Activated CD4-positive, alpha-beta T cell treated with anti-CD3 and anti-CD28 coated beads, Interleukin-2, amount 10 ng/mL, durations not matched to agents 7 days and 5 days (primary cell): ENCODE measurements around the gene EVI5. TPM values are rescaled to one million over a fixed set of nuclear protein-coding genes. Genes with fewer than 3 reads are reported as not detected.
A peak's percentile ranks its signal among the peaks of the same experiment; 100 is the strongest.
"Not testable (repeated sequence)": the region's sequence is repeated elsewhere in the genome, so short reads cannot be mapped to it uniquely, and the experiment has no call there.

Experiments used
- CTCF ChIA-PET: fragments of 350-600 bp; sonication (Branson Sonifier 250); formaldehyde crosslinking; loops from one replicate; lab custom pipeline; 2021; ENCODE audit warnings: antibody characterized with exemption; lab: Charles Lee
- POLR2A ChIA-PET: fragments of 350-600 bp; sonication (Branson Sonifier 250); formaldehyde crosslinking; loops from one replicate; lab custom pipeline; 2021; ENCODE audit warnings: antibody characterized with exemption; lab: Charles Lee
- DNase-seq: peaks from one replicate; pipeline ENCODE4 v3.0.0-alpha.2; 2020
- H3K27ac Mint-ChIP-seq: one replicate; pipeline ENCODE4 v1.8.0; 2021; ENCODE audit warnings: mild to moderate bottlenecking, moderate library complexity, mixed read lengths
- H3K27me3 Mint-ChIP-seq: one replicate; pipeline ENCODE4 v1.8.0; 2021; ENCODE audit warnings: mixed read lengths
- H3K36me3 Mint-ChIP-seq: one replicate; pipeline ENCODE4 v1.8.0; 2021; ENCODE audit warnings: low read depth, mixed read lengths
- H3K4me1 Mint-ChIP-seq: one replicate; pipeline ENCODE4 v1.8.0; 2021; ENCODE audit warnings: mixed read lengths
- H3K4me3 Mint-ChIP-seq: one replicate; pipeline ENCODE4 v1.8.0; 2021; ENCODE audit warnings: mild to moderate bottlenecking, moderate library complexity, mixed read lengths
- H3K9me3 Mint-ChIP-seq: one replicate; pipeline ENCODE4 v1.8.0; 2021; ENCODE audit warnings: mixed read lengths
- total RNA-seq, 2 experiments: library from RNA; stranded (reverse); gene quantifications; one replicate each; pipeline ENCODE4 v1.2.3, GENCODE V29; 2021

EVI5 gene
- total RNA-seq, 2 experiments from 2014 or later = 0.35 to 0.52 TPM

- no peaks in the 10 kb centered on the region for H3K36me3 Mint-ChIP-seq
These were observed 29.1 kb downstream of the EVI5 start for GRCh38 chr1:92755541-92756461.

GRCh38 chr1:92754719-92755050 is 30.2 kb downstream of the EVI5 start:
- Mint-ChIP-seq H3K4me3 (no peak overlapping the region), H3K27ac (no peak overlapping the region), H3K9me3 (no peaks in the 10 kb centered on the region), H3K4me1 (no peaks in the 10 kb centered on the region), H3K27me3 (peaks cover 5% of the 10 kb centered on the region), H3K36me3 (no peaks in the 10 kb centered on the region)
- CTCF ChIA-PET = no interaction called here
- POLR2A ChIA-PET = no interaction called here
- DNase-seq = no peak

More at GRCh38 chr1:92755541-92756461, 29.1 kb downstream of the EVI5 start:
- POLR2A ChIA-PET = no interaction called here
- Mint-ChIP-seq H3K27me3 (peaks cover 6% of the 10 kb centered on the region), H3K4me1 (no peaks in the 10 kb centered on the region), H3K27ac (no peak overlapping the region), H3K9me3 (no peaks in the 10 kb centered on the region), H3K4me3 (no peak overlapping the region)
- DNase-seq = no peak
- CTCF ChIA-PET = no interaction called here

GRCh38 chr1:92754000-92754718 is 30.7 kb downstream of the EVI5 start:
- Mint-ChIP-seq H3K27me3 (peaks cover 5% of the 10 kb centered on the region), H3K4me1 (no peaks in the 10 kb centered on the region), H3K36me3 (no peaks in the 10 kb centered on the region), H3K9me3 (no peaks in the 10 kb centered on the region), H3K27ac (no peak overlapping the region), H3K4me3 (no peak overlapping the region)
- POLR2A ChIA-PET = no interaction called here
- CTCF ChIA-PET = interaction anchor here (0.6 kb wide), 1 partner anchor 637 kb away, joined by 3 read pairs; no protein-coding TSS in a partner anchor
- DNase-seq = no peak

- no peak overlapping the region for H3K4me3 Mint-ChIP-seq
- no peaks in the 10 kb centered on the region for H3K36me3 Mint-ChIP-seq
- CTCF ChIA-PET = interaction anchor here (0.6 to 0.8 kb wide), 2 partner anchors 80 to 788 kb away, joined by 3 read pairs; no protein-coding TSS in a partner anchor
- no peak for DNase-seq
- H3K9me3 Mint-ChIP-seq = no peaks in the 10 kb centered on the region
- H3K27ac Mint-ChIP-seq = no peak overlapping the region
- H3K4me1 Mint-ChIP-seq = no peaks in the 10 kb centered on the region
- POLR2A ChIA-PET = interaction anchor here (0.6 kb wide), 1 partner anchor 15 kb away, joined by 4 read pairs; no protein-coding TSS in a partner anchor
- H3K27me3 Mint-ChIP-seq = peaks cover 5% of the 10 kb centered on the region
These were observed 32.2 kb downstream of the EVI5 start for GRCh38 chr1:92752719-92753118.

GRCh38 chr1:92749024-92749634 is 35.8 kb downstream of the EVI5 start:
- Mint-ChIP-seq H3K27me3 (peaks cover 5% of the 10 kb centered on the region), H3K4me1 (no peaks in the 10 kb centered on the region), H3K9me3 (no peaks in the 10 kb centered on the region), H3K27ac (no peak overlapping the region), H3K4me3 (no peak overlapping the region), H3K36me3 (no peaks in the 10 kb centered on the region)
- peak; percentile 58 for DNase-seq
- ChIA-PET POLR2A (no interaction called here), CTCF (interaction anchor here (0.6 to 1.5 kb wide), 7 partner anchors 12 to 1070 kb away, joined by 3 to 4 read pairs (median 4); no protein-coding TSS in a partner anchor)

- no peaks in the 10 kb centered on the region for H3K9me3 Mint-ChIP-seq
- CTCF ChIA-PET = interaction anchor here (0.7 to 1.5 kb wide), 5 partner anchors 11 to 1069 kb away, joined by 3 to 4 read pairs (median 3); no protein-coding TSS in a partner anchor
- peaks cover 5% of the 10 kb centered on the region for H3K27me3 Mint-ChIP-seq
- no peak overlapping the region for H3K4me3 Mint-ChIP-seq
- no peaks in the 10 kb centered on the region for H3K4me1 Mint-ChIP-seq
- H3K36me3 Mint-ChIP-seq = no peaks in the 10 kb centered on the region
- POLR2A ChIA-PET = no interaction called here
- no peak for DNase-seq
- no peak overlapping the region for H3K27ac Mint-ChIP-seq
These were observed 36.8 kb downstream of the EVI5 start for GRCh38 chr1:92748138-92748537.

GRCh38 chr1:92747735-92748134 is 37.2 kb downstream of the EVI5 start:
- H3K36me3 Mint-ChIP-seq = no peaks in the 10 kb centered on the region
- ChIA-PET POLR2A (no interaction called here), CTCF (interaction anchor here (0.8 to 1.5 kb wide), 2 partner anchors 72 to 727 kb away, joined by 3 to 4 read pairs; no protein-coding TSS in a partner anchor)
- H3K27me3 Mint-ChIP-seq = peaks cover 5% of the 10 kb centered on the region
- no peaks in the 10 kb centered on the region for H3K9me3 Mint-ChIP-seq
- no peak overlapping the region for H3K4me3 Mint-ChIP-seq
- no peak overlapping the region for H3K27ac Mint-ChIP-seq
- no peaks in the 10 kb centered on the region for H3K4me1 Mint-ChIP-seq
- no peak for DNase-seq

GRCh38 chr1:92746255-92746654 is 38.7 kb downstream of the EVI5 start:
- POLR2A ChIA-PET, H3K27me3 Mint-ChIP-seq, H3K9me3 Mint-ChIP-seq, H3K4me1 Mint-ChIP-seq, H3K4me3 Mint-ChIP-seq, H3K36me3 Mint-ChIP-seq, H3K27ac Mint-ChIP-seq, DNase-seq: not testable (repeated sequence)
- CTCF ChIA-PET = interaction anchor here (0.8 kb wide), 1 partner anchor 41 kb away, joined by 3 read pairs; no protein-coding TSS in a partner anchor

- POLR2A ChIA-PET = no interaction called here
- Mint-ChIP-seq H3K27ac (no peak overlapping the region), H3K36me3 (no peaks in the 10 kb centered on the region), H3K4me1 (no peaks in the 10 kb centered on the region), H3K4me3 (no peak overlapping the region), H3K27me3 (peaks cover 11% of the 10 kb centered on the region), H3K9me3 (no peaks in the 10 kb centered on the region)
- DNase-seq = no peak
- CTCF ChIA-PET = no interaction called here
These were observed 41.7 kb downstream of the EVI5 start for GRCh38 chr1:92743221-92743620.

GRCh38 chr1:92739669-92740524 is 45.0 kb downstream of the EVI5 start:
- no peaks in the 10 kb centered on the region for H3K4me1 Mint-ChIP-seq
- peaks cover 17% of the 10 kb centered on the region for H3K27me3 Mint-ChIP-seq
- ChIA-PET CTCF (no interaction called here), POLR2A (no interaction called here)
- H3K4me3 Mint-ChIP-seq = no peak overlapping the region
- no peaks in the 10 kb centered on the region for H3K36me3 Mint-ChIP-seq
- no peak for DNase-seq
- no peaks in the 10 kb centered on the region for H3K9me3 Mint-ChIP-seq
- H3K27ac Mint-ChIP-seq = no peak overlapping the region

GRCh38 chr1:92736395-92736794 is 48.5 kb downstream of the EVI5 start:
- Mint-ChIP-seq H3K27me3 (peaks cover 17% of the 10 kb centered on the region), H3K36me3 (no peaks in the 10 kb centered on the region), H3K4me3 (no peak overlapping the region), H3K4me1 (no peaks in the 10 kb centered on the region), H3K9me3 (no peaks in the 10 kb centered on the region), H3K27ac (no peak overlapping the region)
- ChIA-PET CTCF (no interaction called here), POLR2A (no interaction called here)
- no peak for DNase-seq

- POLR2A ChIA-PET = no interaction called here
- no peak overlapping the region for H3K4me3 Mint-ChIP-seq
- DNase-seq = no peak
- no peak overlapping the region for H3K27ac Mint-ChIP-seq
- CTCF ChIA-PET = no interaction called here
- no peaks in the 10 kb centered on the region for H3K4me1 Mint-ChIP-seq
- H3K36me3 Mint-ChIP-seq = no peaks in the 10 kb centered on the region
- no peaks in the 10 kb centered on the region for H3K9me3 Mint-ChIP-seq
- H3K27me3 Mint-ChIP-seq = no peaks in the 10 kb centered on the region
These were observed 54.4 kb downstream of the EVI5 start for GRCh38 chr1:92730476-92730875.
